ENCODE results near the gene SCYL1. TPM values are rescaled to one million over a fixed set of nuclear protein-coding genes. Genes with fewer than 3 reads are reported as not detected.
A peak's percentile ranks its signal among the peaks of the same experiment; 100 is the strongest.

The SCYL1 gene
- total RNA-seq, 2 donors from 2014 or later = 55.0 to 62.3 TPM

DNA sequence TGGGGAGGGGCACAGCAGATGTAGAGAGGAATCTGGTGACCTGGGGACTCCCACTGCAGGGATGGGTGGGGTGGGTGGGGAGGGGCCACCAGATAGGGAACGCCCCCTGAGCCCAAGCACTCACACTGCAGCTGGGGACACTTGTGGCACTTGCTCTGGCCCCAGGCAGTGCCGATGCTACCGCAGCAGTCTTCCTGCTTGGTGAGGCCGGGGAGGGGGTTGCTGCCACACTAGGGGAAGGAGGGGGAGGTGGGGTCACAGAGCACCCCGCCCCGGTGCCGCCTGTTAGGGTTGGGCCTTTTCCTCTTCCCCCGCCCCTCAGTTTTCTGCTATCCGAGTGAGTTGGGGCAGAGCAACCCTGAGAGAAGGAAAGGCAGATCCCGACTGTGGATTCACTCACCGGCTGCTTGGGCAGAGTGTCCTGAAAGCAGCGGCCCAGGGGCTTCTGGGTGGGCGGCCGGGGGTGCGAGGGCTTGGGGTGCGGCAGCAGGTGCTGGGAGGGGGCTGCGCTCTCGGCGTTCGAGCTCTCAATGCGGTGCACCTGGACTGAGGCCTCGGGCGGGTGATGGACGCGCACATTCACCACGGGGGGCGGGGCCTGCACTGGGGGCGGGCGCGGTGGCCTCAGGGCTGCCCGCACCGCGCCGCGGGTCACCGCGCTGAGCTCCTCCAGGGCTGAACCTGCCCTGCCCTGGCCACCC is 28.6 kb downstream of the SCYL1 start:
- Histone ChIP-seq H3K4me1 (peaks cover 46% of the 10 kb centered on the region), H3K4me3 (no peak overlapping the region), H3K27ac (no peak overlapping the region), H3K9me3 (no peaks in the 10 kb centered on the region), H3K36me3 (replicated peaks in 1 of 2; ENCODE audit: insufficient read depth in 1 of 2, low read depth in 2 of 2) (no peaks in the 10 kb centered on the region), H3K27me3 (no peaks in the 10 kb centered on the region)
- TF ChIP-seq CTCF (IDR thresholded peaks at IDR 0.05) (no peak), POLR2A (IDR thresholded peaks at IDR 0.05) (no peak)
- ATAC-seq (no peak), DNase-seq (no peak)
- WGBS, 2 donors = 73 to 95% methylated on average over 17 to 28 of the region's 37 CpGs
- intact Hi-C loops (cut with DNase I) = no loop called here

- intact Hi-C loops (cut with DNase I) = no loop called here
- Histone ChIP-seq H3K36me3 (replicated peaks in 1 of 2; ENCODE audit: insufficient read depth in 1 of 2, low read depth in 2 of 2) (no peaks in the 10 kb centered on the region), H3K27me3 (no peaks in the 10 kb centered on the region), H3K4me3 (no peak overlapping the region), H3K27ac (no peak overlapping the region), H3K9me3 (no peaks in the 10 kb centered on the region), H3K4me1 (peaks cover 54% of the 10 kb centered on the region)
- 81 to 86% methylated on average over 6 to 13 of the region's 27 CpGs for WGBS, 2 donors
- DNase-seq (no peak), ATAC-seq (no peak)
- TF ChIP-seq POLR2A (IDR thresholded peaks at IDR 0.05) = no peak
- TF ChIP-seq CTCF (IDR thresholded peaks at IDR 0.05) = no peak
Measured at GRCh38 chr11:65554057-65554818, 29.4 kb downstream of the SCYL1 start.

- DNase-seq = no peak
- no peaks in the 10 kb centered on the region for H3K27me3 ChIP-seq
- H3K4me3 ChIP-seq = no peak overlapping the region
- no peak for ATAC-seq
- no peaks in the 10 kb centered on the region for H3K9me3 ChIP-seq
- no peaks in the 10 kb centered on the region for H3K36me3 ChIP-seq (replicated peaks in 1 of 2; ENCODE audit: insufficient read depth in 1 of 2, low read depth in 2 of 2)
- WGBS, 2 donors = 71 to 92% methylated on average over 4 of the region's 4 CpGs
- TF ChIP-seq CTCF (IDR thresholded peaks at IDR 0.05) (no peak), POLR2A (IDR thresholded peaks at IDR 0.05) (no peak)
- intact Hi-C loops (cut with DNase I) = no loop called here
- H3K27ac ChIP-seq = no peak overlapping the region
- H3K4me1 ChIP-seq = peaks cover 61% of the 10 kb centered on the region
Measured at GRCh38 chr11:65554842-65555430, 30.1 kb downstream of the SCYL1 start.

GRCh38 chr11:65555693-65556231 is 30.9 kb downstream of the SCYL1 start:
- H3K4me1 ChIP-seq = peaks cover 69% of the 10 kb centered on the region
- ATAC-seq = no peak
- intact Hi-C loops (cut with DNase I) = no loop called here

More at GRCh38 chr11:65555693-65556231, 30.9 kb downstream of the SCYL1 start:
- Histone ChIP-seq H3K27me3 (no peaks in the 10 kb centered on the region), H3K36me3 (replicated peaks in 1 of 2; ENCODE audit: insufficient read depth in 1 of 2, low read depth in 2 of 2) (no peaks in the 10 kb centered on the region), H3K4me3 (no peak overlapping the region), H3K27ac (peak overlapping the region in 2 of 4 donors; percentile 86 to 92), H3K9me3 (no peaks in the 10 kb centered on the region)
- no peak for TF ChIP-seq CTCF (IDR thresholded peaks at IDR 0.05)
- WGBS, 2 donors = 48 to 51% methylated on average over 4 to 5 of the region's 6 CpGs
- peak in 3 of 4 donors; percentile 35 to 43 (median 41) for DNase-seq

Data from body of pancreas (tissue), 4 donors.